Left hindlimb (tissue), 1 donor: Measurements from ENCODE around the gene DYNAP.

Experiments used
- DNase-seq: peaks from one replicate; pipeline ENCODE4 v3.0.0-alpha.2; 2018

DYNAP gene

GRCh38 chr18:54590945-54591344 is at the start of gene DYNAP:
DYNAP (plus strand) TSS chr18:54591245; CDS start chr18:54591283, 38 bp downstream.
- no peak for DNase-seq

- DNase-seq: no peak
These were observed 39.5 kb upstream of the DYNAP start for GRCh38 chr18:54551590-54551989.

- DNase-seq: no peak
These were observed 35.8 kb upstream of the DYNAP start for GRCh38 chr18:54555286-54555685.

- no peak for DNase-seq
These were observed 35.0 kb upstream of the DYNAP start for GRCh38 chr18:54555996-54556395.

GRCh38 chr18:54557958-54558357 is 33.1 kb upstream of the DYNAP start:
- no peak for DNase-seq

- no peak for DNase-seq
These were observed 32.1 kb upstream of the DYNAP start for GRCh38 chr18:54558609-54559585.

- no peak for DNase-seq
These were observed 29.3 kb upstream of the DYNAP start for GRCh38 chr18:54561706-54562267.

- DNase-seq: no peak
These were observed 10.8 kb upstream of the DYNAP start for GRCh38 chr18:54580202-54580729.

- DNase-seq: no peak
These were observed 7.0 kb upstream of the DYNAP start for GRCh38 chr18:54584065-54584464.

GRCh38 chr18:54585743-54586142 is 5.3 kb upstream of the DYNAP start:
- no peak for DNase-seq

GRCh38 chr18:54604211-54604610 is 13.2 kb downstream of the DYNAP start:
- DNase-seq: no peak

- DNase-seq: no peak
These were observed 15.8 kb downstream of the DYNAP start for GRCh38 chr18:54606835-54607212.

- DNase-seq: no peak
These were observed 16.4 kb downstream of the DYNAP start for GRCh38 chr18:54607213-54608027.

GRCh38 chr18:54608028-54608642 is 17.1 kb downstream of the DYNAP start:
- DNase-seq: no peak

- DNase-seq: no peak
These were observed 20.8 kb downstream of the DYNAP start for GRCh38 chr18:54611816-54612215.

GRCh38 chr18:54612237-54612636 is 21.2 kb downstream of the DYNAP start:
- no peak for DNase-seq

- DNase-seq: no peak
These were observed 22.1 kb downstream of the DYNAP start for GRCh38 chr18:54613174-54613573.

GRCh38 chr18:54616220-54616848 is 25.3 kb downstream of the DYNAP start:
- DNase-seq: no peak

GRCh38 chr18:54622084-54622483 is 31.0 kb downstream of the DYNAP start:
- no peak for DNase-seq

GRCh38 chr18:54626779-54627178 is 35.7 kb downstream of the DYNAP start:
- DNase-seq: no peak

- DNase-seq: no peak
These were observed 39.9 kb downstream of the DYNAP start for GRCh38 chr18:54630963-54631362.

- DNase-seq: no peak
These were observed 45.2 kb downstream of the DYNAP start for GRCh38 chr18:54636217-54636616.
